ENCODE results near the gene PRMT2. TPM values are rescaled to one million over a fixed set of nuclear protein-coding genes. Genes with fewer than 3 reads are reported as not detected.

Gene PRMT2
- total RNA-seq, 2 donors from 2014 or later = 77.9 to 108 TPM

- TF ChIP-seq POLR2AphosphoS5 (IDR thresholded peaks at IDR 0.05) (no peak), CTCF (IDR thresholded peaks at IDR 0.05) (no peak), POLR2A (IDR thresholded peaks at IDR 0.05) (no peak)
- Histone ChIP-seq H3K4me3 (no peak overlapping the region), H3K4me1 (replicated peaks) (no peaks in the 10 kb centered on the region), H3K36me3 (no peaks in the 10 kb centered on the region), H3K9me3 (no peaks in the 10 kb centered on the region), H3K27ac (no peak overlapping the region), H3K27me3 (replicated peaks; ENCODE audit: insufficient read depth) (no peaks in the 10 kb centered on the region)
- DNase-seq (ENCODE audit: low spot score) = no peak
- intact Hi-C loops (cut with DNase I) = no loop called here
- WGBS = 81% methylated on average over 37 of the region's 61 CpGs
Observed at GRCh38 chr21:46661642-46662366, 26.3 kb downstream of the PRMT2 start.

DNA sequence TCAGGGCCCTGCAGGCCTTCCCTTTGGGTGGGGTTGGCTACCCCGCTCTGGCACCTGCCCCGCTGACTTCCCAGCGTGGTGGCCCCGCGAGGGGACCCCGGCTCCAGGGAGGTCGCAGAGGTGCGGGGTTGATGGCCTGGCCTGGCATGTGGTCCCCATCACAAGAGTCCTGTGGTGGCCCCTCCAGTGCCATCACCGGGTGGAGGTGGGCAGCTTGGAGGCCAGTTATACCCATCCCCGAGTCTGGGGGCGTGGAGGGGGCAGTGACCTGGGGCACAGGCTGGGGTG, 26.8 kb downstream of the PRMT2 start:
- H3K4me1 ChIP-seq (replicated peaks) = no peaks in the 10 kb centered on the region
- DNase-seq (ENCODE audit: low spot score) = no peak
- H3K27me3 ChIP-seq (replicated peaks; ENCODE audit: insufficient read depth) = no peaks in the 10 kb centered on the region
- intact Hi-C loops (cut with DNase I) = no loop called here
- TF ChIP-seq POLR2AphosphoS5 (IDR thresholded peaks at IDR 0.05) (no peak), CTCF (IDR thresholded peaks at IDR 0.05) (no peak), POLR2A (IDR thresholded peaks at IDR 0.05) (no peak)
- no peak overlapping the region for H3K4me3 ChIP-seq
- H3K36me3 ChIP-seq = no peaks in the 10 kb centered on the region
- no peak overlapping the region for H3K27ac ChIP-seq
- no peaks in the 10 kb centered on the region for H3K9me3 ChIP-seq
- 94% methylated on average over 11 of the region's 11 CpGs for WGBS

GRCh38 chr21:46662765-46663500, 27.5 kb downstream of the PRMT2 start:
- no peak for DNase-seq (ENCODE audit: low spot score)
- Histone ChIP-seq H3K27ac (no peak overlapping the region), H3K9me3 (no peaks in the 10 kb centered on the region), H3K4me1 (replicated peaks) (no peaks in the 10 kb centered on the region), H3K4me3 (no peak overlapping the region), H3K36me3 (no peaks in the 10 kb centered on the region), H3K27me3 (replicated peaks; ENCODE audit: insufficient read depth) (no peaks in the 10 kb centered on the region)
- 92% methylated on average over 21 of the region's 21 CpGs for WGBS
- TF ChIP-seq POLR2AphosphoS5 (IDR thresholded peaks at IDR 0.05) = no peak
- intact Hi-C loops (cut with DNase I) = no loop called here

DNA sequence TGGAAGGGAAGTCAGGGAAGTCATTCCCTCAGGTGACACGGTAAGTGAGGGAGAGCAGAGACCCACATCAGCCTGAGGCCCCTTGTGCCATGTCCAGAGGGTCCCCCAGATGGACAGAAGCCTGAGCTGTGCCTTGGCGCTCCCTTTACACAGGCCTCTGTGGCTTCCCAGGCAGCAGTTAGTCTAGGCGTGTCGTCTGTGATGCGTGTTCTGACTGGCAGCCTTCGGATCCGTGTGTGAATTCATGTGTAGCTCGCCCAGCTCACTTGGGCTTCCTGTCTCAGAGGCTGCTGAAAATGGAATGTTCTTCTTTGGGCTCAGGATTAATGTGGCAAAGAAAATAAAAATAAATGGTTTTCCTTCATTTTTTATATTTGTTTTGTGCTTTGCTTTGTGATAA, 28.3 kb downstream of the PRMT2 start:
- Histone ChIP-seq H3K4me1 (replicated peaks) (no peaks in the 10 kb centered on the region), H3K4me3 (no peak overlapping the region), H3K9me3 (no peaks in the 10 kb centered on the region), H3K36me3 (no peaks in the 10 kb centered on the region), H3K27me3 (replicated peaks; ENCODE audit: insufficient read depth) (no peaks in the 10 kb centered on the region), H3K27ac (no peak overlapping the region)
- TF ChIP-seq POLR2A (IDR thresholded peaks at IDR 0.05) (no peak), CTCF (IDR thresholded peaks at IDR 0.05) (no peak), POLR2AphosphoS5 (IDR thresholded peaks at IDR 0.05) (no peak)
- intact Hi-C loops (cut with DNase I) = no loop called here
- WGBS = 70% methylated on average over 8 of the region's 8 CpGs
- no peak for DNase-seq (ENCODE audit: low spot score)

DNA sequence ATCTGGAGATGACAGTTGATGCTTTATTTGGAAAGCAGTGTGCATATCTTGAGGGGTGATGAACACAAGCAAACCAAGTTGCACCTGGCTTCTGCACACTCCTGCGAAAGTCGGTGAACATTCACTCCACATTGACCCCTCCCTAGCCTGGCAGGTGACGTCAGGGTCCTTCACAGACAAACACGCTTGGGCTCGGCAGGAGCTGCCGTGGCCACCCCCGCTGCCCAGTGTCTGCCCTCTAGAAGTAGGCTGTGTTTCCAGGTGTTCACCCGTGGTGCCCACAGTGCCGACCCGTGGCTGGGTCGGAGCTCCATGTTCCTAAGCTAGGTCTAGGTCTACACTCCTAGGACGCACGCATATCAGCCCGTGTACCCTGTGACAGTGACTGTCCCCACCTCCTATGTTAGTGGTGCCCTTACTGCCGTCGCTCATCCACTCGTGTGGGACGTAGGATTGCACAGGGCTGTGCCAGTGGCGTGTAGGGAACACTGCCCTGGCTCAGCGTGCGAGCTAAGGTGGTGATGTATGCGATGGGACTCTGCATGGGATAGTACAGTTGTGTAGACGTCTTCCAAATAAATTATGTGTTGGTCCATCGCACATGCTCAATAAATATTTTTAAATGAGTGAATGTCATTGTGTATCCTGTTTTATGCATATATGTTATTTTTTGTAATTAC, 29.0 kb downstream of the PRMT2 start:
- no peak for DNase-seq (ENCODE audit: low spot score)
- H3K27me3 ChIP-seq (replicated peaks; ENCODE audit: insufficient read depth) = no peaks in the 10 kb centered on the region
- TF ChIP-seq POLR2A (IDR thresholded peaks at IDR 0.05) = no peak
- TF ChIP-seq POLR2AphosphoS5 (IDR thresholded peaks at IDR 0.05) = no peak
- no peak for TF ChIP-seq CTCF (IDR thresholded peaks at IDR 0.05)
- 93% methylated on average over 24 of the region's 24 CpGs for WGBS
- H3K36me3 ChIP-seq = no peaks in the 10 kb centered on the region
- intact Hi-C loops (cut with DNase I) = no loop called here
- no peaks in the 10 kb centered on the region for H3K4me1 ChIP-seq (replicated peaks)
- no peak overlapping the region for H3K27ac ChIP-seq
- H3K4me3 ChIP-seq = no peak overlapping the region
- no peaks in the 10 kb centered on the region for H3K9me3 ChIP-seq

Measured in prostate gland (tissue), 2 donors.